ENCODE data around the gene ZRANB3.
"Not testable (repeated sequence)": the region's sequence is repeated elsewhere in the genome, so short reads cannot be mapped to it uniquely, and the experiment has no call there.

ZRANB3 gene

GRCh38 chr2:135475128-135475527 is 55.9 kb downstream of the ZRANB3 start:
- no peak for DNase-seq

- peak; percentile 11 for DNase-seq
These were observed 57.5 kb downstream of the ZRANB3 start for GRCh38 chr2:135473567-135473966.

DNA sequence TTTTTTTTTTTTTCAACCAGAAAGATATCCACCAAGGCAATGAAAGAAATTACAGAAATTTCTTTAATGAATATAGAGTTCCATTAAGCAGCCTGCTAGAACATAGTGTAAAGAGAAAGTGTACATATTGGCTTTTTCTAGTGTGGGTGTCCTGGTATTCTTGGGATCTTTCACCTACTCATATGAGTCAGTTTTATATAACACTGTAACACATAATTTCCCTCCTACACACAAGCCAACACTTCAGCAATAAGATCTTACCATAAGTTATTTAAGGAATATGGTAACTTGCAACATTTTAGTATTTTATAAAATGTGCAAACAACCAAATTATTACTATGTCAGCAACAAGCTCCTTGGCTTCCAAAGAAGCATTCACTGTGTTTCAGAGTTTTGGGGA is 59.9 kb downstream of the ZRANB3 start:
- DNase-seq: peak; percentile 3

GRCh38 chr2:135457279-135457678 is 73.7 kb downstream of the ZRANB3 start:
- DNase-seq: no peak

GRCh38 chr2:135456835-135457234 is 74.2 kb downstream of the ZRANB3 start:
- no peak for DNase-seq

- DNase-seq: no peak
These were observed 74.6 kb downstream of the ZRANB3 start for GRCh38 chr2:135456431-135456830.

DNA sequence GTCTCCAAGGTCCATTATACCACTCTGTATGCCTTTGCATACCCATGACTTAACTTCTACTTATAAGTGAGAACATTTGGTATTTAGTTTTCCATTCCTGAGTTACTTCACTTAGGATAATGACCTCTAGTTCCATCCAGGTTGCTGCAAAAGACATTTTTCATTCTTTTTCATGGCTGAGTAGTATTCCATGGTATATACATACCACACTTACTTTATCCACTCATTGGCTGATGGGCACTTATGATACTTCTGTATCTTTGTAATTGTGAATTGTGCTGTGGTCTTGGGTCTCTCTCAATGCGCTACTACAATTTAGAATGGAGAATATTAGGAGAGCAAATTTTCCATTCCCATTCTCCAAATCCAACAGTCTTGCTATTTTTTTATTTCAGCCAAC is 76.4 kb downstream of the ZRANB3 start:
- no peak for DNase-seq

- not testable (repeated sequence) for DNase-seq
These were observed 78.0 kb downstream of the ZRANB3 start for GRCh38 chr2:135453027-135453426.

DNA sequence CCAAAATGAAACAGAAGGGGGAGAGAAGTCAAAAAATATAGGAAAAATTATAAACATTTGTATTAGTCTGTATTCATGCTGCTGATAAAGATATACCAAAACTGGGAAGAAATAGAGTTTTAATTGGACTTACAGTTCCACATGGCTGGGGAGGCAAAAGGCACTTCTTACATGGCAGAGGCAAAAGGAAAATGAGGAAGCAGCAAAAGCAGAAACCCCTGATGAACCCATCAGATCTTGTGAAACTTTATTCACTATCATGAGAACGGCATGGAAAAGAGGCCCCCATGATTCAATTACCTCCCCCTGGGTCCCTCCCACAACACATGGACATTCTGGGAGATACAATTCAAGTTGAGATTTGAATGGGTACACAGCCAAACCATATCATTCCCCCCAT is 79.1 kb downstream of the ZRANB3 start:
- DNase-seq: no peak

DNA sequence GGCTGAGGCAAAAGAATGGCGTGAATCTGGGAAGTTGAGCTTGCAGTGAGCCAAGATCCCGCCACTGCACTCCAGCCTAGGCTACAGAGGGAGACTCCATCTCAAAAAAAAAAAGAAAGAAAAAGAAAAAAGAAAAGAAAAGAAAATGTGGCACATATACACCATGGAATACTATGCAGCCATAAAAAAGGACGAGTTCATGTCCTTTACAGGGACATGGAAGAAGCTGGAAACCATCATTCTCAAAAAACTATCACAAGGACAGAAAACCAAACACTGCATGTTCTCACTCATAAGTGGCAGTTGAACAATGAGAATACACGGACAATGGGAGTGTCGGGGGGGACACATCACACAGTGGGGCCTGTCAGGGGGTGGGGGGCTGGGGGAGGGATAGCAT is 88.0 kb downstream of the ZRANB3 start:
- not testable (repeated sequence) for DNase-seq

- DNase-seq: not testable (repeated sequence)
These were observed 95.9 kb downstream of the ZRANB3 start for GRCh38 chr2:135435155-135435554.

- no peak for DNase-seq
These were observed 106.2 kb downstream of the ZRANB3 start for GRCh38 chr2:135424849-135425248.

DNA sequence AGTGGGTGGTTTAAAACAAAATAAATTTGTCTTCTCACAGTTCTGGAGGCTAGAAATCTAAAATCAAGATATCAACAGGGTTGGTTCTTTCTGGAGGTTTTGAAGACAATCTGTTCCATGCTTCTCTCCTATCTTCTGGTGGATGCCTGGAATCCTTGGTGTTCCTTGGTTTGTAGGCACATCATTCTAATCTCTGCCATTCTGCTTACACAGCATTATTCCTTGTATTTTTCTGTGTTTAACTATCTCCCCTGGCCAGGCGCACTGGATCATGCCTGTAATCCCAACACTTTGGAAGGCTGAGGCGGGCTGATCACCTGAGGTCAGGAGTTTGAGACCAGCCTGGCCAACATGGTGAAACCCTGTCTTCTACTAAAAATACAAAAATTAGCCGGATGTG is 108.1 kb downstream of the ZRANB3 start:
- DNase-seq: no peak

- DNase-seq: no peak
These were observed 119.4 kb downstream of the ZRANB3 start for GRCh38 chr2:135411646-135412045.

GRCh38 chr2:135409436-135409835 is 121.6 kb downstream of the ZRANB3 start:
- no peak for DNase-seq

DNA sequence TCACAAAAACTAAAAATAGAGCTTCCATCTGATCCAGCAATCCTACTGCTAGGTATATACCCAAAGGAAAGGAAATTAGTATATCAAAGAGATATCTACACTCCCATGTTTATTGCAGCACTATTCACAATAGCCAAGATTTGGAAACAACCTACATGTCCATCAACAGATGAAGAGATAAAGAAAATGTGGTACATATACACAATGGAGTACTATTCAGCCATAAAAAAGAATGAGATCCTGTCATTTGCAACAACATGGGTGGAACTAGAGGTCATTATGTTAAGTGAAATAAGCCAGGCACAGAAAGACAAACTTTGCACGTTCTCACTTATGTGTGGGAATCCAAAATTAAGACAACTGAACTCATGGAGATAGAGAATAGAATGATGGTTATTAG is 134.8 kb downstream of the ZRANB3 start:
- DNase-seq: not testable (repeated sequence)

- DNase-seq: no peak
These were observed 144.0 kb downstream of the ZRANB3 start for GRCh38 chr2:135386993-135387392.

DNA sequence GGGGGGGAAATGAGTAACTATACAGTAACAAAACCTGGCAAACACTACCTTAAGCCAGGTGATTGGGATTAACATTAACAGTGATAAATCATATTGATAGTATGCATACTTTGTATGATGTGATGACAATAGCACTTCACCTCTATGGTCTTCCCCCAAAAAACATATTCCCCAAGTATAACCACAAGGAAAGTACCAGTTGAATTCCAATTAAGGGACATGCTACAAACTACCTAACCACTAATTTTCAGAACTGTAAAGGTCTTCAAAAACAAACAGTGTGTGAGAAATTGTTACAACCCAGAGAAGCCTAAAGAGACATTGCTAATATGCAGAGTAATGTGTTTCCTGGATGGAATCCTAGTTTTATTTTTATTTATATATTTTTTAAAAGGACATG is 152.4 kb downstream of the ZRANB3 start:
- no peak for DNase-seq

- DNase-seq: no peak
These were observed 157.3 kb downstream of the ZRANB3 start for GRCh38 chr2:135373702-135374101.

DNA sequence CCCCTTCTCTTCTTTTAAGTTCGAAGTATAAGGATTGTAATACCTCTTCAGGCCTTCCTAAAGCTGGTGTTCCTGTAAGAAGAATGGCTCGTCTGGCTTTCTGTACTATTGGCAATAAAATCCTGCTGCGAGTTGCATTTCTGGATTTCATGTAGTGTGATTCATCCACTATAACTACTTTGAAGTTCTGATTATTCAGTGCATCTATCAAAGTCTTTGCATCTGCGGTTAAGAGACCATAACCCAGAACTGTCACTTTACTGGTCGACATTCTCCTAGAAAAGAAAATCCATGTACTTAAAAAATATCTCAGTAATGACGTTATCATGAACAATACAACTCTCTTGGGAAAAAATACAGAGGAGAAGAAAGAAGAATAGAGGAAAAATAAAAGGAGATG is 181.1 kb downstream of the ZRANB3 start:
- no peak for DNase-seq

- not testable (repeated sequence) for DNase-seq
These were observed 182.8 kb downstream of the ZRANB3 start for GRCh38 chr2:135348096-135348704.

GRCh38 chr2:135337071-135337470 is 193.9 kb downstream of the ZRANB3 start:
- DNase-seq: no peak

DNA sequence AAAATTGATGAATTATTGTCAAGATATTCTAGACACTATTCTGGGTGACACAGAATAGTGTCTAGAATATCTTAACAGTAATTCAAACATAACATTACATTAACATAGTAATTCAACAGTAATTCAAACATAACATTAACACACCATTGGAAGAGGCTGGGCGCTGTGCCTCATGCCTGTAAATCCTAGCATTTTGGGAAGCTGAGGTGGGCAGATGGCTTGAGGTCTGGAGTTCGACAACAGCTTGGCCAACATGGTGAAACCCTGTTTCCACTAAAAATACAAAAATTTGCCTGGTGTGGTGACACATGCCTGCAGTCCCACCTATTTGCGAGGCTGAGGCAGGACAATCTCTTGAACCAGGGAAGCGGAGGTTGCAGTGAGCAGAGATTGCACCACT is 195.8 kb downstream of the ZRANB3 start:
- no peak for DNase-seq

- DNase-seq: no peak
These were observed 203.9 kb downstream of the ZRANB3 start for GRCh38 chr2:135327146-135327545.
